NCI-H524 treated with DMSO at 0.1 percent for 48 hours (cell line): ENCODE results near the gene VSTM4.

Experiments
- DNase-seq: peaks from one replicate; lab custom pipeline; 2025; lab: John Stamatoyannopoulos, UW

VSTM4 gene, protein sequence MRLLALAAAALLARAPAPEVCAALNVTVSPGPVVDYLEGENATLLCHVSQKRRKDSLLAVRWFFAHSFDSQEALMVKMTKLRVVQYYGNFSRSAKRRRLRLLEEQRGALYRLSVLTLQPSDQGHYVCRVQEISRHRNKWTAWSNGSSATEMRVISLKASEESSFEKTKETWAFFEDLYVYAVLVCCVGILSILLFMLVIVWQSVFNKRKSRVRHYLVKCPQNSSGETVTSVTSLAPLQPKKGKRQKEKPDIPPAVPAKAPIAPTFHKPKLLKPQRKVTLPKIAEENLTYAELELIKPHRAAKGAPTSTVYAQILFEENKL

DNA sequence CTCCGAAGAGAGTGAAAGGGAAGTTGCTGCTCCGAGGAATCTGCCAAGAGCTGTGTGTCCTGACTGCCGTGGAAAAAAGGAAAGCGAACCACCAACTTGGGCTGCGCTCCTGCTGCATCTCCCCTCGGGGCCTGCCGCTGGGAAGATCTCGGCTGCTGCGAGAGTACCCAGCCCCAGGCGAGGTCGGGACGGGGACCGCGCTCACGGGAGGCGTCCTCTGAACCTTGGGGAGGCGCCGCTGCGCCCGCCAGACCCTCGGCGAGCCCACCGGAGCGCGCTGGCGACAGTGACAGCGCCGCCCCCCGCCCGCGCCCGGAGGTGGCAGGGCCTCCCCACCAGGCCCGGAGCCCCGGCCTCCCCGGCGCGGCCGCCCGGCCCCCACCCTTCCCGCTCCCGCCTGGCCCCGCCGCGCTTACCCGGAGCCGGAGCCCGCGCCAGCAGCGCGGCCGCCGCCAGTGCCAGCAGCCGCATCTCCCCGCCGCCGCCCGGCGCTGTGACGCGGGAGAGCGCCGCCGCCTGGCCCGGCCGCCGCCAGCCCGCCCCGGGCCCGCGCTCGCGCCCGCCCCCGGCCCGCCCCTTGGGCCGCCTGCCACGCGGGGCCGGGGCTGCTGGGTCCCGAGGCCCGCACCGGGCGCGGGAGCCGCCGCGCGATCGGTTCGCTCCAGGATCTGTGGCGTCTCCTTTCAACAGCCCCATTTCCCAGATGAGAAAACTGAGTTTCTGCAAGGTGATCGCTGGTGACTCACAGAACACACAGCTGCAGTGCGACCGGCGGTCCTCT is at the start of gene VSTM4:
VSTM4 (minus strand) TSS at position 508 of the 781 bp plus-strand sequence; CDS start at position 471, 37 bp downstream.
- DNase-seq = no peak

DNA sequence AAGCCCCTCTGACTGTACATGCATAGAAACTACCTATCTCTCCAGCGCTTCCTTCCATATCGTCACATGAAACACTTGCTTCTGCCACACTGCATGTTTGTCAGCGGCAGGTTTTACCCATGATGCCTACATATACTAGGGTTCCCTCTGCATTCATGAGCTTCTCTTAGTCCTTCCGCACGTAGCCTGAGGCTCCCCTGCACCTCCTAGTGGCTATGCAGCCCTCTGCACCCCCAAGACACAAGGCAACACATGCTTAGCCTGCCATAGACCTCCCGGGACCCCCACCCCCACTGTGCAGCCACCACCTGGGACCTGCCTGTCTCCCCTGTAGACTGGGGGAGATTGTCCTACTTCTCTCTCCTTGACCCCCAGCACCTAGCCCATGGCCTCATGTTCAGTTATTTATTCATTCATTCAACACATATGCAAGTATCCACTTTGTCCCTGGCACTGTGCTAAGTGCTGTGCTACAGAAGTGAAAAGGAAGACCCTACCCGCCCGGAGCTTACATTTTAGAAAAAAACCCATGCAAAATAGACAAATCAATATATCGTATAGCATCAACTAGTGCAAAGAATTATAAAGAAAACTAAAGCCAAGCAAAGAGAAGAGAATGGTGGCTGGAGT is 49.4 kb upstream of the VSTM4 start:
- no peak for DNase-seq

DNA sequence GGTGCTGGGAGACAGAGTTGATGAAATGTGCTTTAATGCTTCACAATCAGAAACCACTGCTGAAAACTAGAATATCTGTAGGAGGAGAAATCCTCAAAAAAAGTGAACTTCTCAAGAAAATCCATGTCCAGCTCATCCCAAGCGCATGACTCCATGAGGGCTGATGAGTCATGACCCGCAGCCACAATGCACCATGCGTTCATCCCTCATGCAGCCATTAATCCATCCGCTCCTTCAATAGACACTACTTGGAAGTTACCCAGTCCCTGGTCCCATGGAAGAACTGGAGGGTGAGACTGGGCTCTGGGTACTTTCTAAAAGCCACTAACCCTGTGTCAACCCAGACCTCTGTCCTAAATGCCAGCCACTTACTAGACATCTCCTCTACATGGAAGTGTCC is 48.4 kb upstream of the VSTM4 start:
- DNase-seq = no peak

DNA sequence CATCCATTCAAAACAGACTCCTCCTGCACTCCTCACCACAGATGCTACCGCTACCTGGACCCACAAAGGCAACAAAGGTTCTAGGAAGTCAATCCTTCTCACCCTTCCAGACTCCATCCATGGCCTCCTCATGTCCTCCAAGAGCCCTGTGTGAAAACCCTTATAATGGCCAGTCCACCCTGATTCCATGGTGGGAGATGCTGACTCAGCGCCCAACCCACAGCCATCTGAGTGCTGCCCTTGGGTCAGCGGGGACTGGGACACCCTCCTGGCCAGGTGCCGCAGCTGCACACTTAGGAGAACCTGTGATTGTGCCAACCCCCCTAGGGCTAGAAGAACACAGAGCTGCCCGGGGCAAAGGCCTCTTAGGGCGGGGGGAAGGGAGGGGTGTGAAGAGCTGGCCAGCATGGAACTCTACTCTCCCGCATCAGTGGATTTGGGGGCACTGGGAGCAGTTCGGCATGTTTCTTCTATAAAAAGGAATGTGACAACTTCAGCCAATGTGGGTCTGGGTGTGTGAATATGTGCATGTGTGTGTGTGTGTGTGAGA is 47.5 kb upstream of the VSTM4 start:
- DNase-seq = no peak

DNA sequence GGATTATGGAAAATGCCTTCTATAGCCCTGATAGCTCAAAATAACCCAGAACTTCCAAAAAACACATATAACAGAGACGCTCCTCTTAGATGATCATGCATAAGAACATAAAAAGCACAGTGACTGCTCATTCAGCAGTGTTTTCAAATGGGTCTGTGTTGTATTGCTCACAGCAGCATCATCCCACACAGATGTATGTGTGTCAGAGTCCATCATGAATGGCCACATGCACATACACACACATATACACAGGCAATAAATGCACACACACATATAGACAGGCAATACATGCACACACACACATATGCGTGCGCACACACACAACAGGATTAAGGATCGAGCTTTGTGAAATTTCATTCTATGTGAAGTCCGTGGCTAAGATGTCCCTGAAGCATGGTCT is 46.7 kb upstream of the VSTM4 start:
- no peak for DNase-seq

DNA sequence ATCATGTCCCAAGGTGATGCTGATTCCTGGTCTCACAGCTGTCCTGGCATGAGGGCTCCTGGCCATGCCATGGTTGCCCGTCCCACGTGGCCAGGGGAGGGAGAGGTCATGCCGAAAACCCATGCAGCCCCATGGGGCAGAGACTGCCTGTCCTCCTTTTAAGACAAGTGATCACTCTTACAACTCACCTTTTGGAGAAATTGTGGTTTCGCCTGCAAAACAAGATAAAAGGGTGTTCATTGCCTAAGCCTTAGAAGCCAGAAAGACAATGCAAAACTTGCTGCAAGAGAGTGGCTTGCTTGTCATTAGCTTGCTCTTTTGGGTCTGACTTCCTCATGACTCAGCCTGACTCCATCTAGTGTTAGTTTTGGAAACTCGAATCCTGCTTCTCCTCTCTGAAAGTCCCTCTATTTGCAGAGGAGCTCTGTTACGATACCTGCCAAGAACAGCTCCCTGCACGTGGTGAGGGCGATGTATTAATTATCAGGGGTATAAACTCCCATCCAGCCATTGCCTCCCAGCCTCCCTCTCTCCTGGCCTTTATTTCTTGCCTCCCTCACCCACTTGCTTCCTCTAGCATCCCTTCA is 46.2 kb upstream of the VSTM4 start:
- no peak for DNase-seq

DNA sequence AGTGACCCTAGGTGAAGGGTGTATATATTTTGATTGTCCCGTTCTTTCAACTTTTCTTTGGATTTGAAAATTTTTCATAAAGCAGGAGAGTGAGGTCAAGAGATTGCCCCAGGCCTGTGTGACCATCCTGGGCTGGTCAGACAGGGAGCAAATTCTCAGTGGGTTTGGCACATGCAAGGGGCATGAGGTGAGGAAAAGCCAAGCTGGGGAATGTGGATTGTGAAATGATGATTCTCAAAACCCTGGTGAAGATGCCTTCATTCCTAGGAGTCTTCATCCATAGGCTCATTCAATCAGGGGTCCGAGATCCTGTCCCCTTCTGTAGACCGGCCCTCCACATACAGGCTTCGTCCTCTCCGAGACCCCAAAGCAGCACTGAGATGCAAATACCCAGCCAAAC is 45.5 kb upstream of the VSTM4 start:
- no peak for DNase-seq

DNA sequence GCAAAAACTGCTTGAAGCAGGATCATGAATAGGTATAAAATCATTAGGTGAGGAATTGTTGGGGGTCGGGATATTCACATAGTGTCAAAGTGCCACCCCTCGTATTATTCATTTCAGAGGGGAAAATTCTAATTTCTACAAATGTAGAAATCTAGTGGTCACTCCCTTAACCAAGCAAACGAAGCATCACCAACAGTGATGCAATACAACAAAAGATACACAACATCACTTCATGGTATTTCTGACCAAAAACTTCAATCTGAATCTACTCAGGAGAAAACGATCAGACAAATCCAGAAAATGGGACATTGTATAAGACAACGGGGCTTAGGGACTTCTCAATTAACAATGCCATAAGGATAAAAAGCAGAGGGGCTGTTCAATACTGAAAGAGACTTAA is 44.8 kb upstream of the VSTM4 start:
- no peak for DNase-seq

DNA sequence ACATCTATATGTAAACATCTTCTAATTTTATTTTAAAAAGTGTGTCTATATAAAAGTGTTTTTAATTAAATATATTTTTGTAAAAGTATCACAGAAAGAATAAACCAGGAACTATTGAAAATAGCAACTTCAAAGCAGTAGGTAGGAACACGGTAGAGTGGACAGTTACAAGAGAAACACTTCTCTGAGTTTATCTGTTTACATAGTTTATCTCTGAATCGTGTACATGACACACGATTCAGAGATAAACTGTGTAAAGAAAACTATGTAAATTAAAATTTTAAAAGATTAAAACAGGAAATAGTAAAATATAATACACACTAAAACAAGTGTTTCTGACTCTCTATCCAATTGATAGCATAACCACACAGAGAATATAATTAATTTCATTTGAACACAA is 43.6 kb upstream of the VSTM4 start:
- DNase-seq = no peak

DNA sequence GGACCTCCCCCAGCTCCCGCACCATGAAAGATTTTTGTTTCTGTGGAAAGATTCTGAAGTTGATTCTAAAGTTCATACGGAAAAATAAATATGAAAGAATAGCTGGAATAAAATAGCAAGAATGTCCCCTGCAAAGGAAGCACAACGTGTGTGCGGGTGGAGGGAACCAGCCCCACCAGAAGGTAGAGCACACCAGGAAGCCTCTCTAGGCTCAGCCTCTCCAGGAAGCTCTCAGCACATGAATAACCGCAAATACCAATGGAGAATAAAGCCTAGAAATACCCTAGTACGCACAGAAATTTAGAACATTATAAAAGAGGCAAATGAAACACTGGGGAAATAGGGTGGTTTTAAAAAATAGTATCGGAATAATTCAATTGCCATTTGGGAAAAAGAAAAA is 43.1 kb upstream of the VSTM4 start:
- no peak for DNase-seq

DNA sequence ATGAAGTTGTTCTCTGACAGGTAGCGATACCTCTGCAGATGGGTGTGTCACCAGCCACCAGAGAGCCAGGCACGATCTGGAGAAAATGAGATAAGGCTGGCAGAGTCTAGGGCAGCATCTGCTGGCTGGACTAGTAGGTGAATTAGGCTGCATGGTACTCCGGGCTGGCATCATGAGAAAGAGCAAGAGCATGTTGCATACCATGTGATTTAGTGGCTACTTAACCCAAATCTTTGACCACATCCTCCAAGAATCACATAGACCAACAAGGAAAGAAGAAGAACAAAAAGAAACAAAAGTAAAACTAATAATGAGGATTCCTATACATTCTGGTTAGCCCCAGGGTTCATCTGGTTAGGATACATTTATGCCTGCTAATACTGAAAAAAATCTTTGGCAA is 41.9 kb upstream of the VSTM4 start:
- DNase-seq = no peak

DNA sequence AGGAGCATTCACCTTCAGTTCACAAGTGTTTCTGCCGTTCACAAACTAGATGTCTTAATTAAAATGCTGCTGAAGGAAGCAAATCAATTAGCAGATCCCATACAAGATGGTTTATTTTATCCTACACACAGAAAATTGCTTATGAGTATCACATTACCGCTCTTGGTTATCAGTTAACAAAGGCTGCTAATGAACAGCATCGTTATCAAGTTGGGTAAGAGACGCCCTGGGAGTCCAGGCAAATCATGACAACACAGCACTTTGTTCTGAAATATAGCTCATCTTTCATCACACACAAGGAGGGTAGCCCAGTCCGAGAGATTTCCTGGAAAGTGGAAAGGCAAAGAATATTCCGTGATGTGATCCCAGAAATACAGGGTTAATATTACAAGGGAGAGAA is 39.3 kb upstream of the VSTM4 start:
- no peak for DNase-seq

DNA sequence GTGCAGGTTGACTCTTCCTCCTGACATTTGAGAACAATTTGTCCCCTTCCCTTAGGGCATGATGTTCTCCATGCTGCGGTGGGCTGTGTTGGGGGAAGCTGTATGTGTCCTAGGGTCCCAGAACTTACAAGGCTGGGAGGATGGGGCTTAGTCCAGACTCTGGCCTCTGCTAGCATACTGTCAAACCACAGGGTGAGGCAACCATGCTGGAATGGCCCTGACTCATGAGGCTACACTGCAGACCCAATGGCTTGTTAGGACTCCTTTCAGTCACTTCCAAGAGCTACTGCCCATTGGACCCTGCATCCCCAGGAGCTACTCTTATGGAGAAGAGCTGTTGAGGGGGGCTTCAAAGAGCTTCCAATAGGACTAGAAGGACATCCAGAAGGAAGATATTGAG is 38.6 kb upstream of the VSTM4 start:
- DNase-seq = no peak

DNA sequence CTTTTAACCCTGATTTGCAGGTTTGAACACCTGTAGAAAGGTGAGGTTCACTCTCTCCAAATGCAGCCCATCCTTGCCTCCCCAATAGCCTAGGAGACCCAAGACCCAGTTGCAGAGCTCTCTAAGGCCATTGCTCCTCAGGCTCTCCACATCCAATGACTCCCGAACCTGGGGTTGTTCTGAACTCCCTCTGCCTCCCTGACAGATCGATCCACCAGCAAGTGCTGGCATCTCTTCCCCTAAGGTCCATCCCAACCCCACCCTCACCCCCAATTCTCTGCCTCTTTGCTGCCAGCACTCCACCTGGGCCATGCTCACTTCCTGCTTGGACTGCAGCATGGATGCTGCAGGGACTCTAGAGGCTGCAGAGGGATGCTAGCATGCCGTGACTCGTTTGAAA is 37.8 kb upstream of the VSTM4 start:
- DNase-seq = no peak

DNA sequence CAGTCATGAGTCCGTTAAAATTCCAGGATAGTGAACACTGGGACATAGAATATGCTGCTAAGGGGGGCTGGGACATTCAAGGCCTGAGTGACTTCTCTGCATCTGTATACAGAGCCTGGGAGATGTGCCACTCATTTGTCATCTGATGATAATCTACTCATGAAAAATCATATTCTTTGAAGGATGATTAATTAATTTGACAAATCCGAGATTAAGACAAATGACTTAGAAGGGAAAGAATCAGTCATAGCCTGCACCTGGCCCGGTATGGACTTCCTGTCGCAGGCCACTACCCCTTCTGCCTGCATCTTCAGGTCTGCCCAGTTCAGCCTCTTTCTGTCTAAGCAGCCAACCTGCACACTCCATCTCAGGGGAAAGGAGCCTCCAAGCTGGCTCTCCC is 37.3 kb upstream of the VSTM4 start:
- no peak for DNase-seq

DNA sequence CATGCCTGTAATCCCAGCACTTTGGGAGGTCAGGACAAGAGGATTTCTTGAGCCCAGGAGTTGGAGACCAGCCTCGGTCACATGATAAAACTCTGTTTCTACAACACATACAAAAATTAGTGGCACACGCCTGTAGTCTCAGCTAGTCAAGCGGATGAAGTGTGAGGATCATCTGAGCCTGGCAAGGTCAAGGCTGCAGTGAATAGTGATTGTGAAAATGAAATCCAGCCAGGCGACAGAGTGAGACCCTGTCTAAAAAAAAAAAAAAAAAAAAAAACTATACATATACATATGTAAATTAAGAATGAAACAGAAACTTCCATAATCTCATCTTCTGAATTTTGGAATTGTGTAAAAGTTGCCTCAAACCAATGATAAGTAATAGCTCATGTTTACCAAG is 36.7 kb upstream of the VSTM4 start:
- DNase-seq = no peak

DNA sequence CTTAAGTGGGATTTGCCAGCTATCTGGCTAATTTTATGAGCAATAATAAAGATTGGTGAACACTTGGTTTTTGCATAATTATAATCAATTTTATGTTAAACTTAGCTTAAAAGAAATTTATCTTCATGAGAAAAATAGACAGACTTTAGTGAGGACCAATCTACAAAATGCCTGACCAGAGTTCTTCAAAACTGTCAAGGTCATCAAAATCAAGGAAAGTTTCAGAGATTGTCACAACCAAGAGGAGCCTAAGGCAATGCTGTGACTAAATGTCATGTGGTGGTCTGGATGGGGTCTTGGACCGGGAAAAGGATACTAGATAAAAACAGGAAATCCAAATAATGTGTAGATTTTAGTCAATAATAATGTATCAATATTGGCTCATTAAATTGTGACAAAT is 36.2 kb upstream of the VSTM4 start:
- no peak for DNase-seq

DNA sequence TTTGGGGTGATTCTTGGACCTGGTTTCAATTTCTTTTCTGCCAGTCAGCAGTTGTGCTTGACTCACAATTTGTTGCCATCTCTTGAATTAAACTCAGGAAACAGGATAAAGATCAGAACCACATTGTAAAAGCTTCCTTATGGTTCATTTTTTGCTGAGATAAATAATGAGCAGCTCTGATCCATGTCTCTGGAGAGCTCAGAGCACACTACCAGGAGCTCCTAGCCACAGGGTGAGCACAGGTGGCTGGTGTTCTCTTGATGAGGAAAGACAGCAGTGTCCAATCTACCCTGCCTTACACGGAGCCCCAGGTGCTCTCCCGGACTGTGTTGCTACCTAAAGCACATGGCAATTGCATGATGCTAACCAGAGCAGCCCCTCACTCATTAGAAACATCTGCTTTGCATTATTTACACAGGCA is 35.7 kb upstream of the VSTM4 start:
- no peak for DNase-seq

DNA sequence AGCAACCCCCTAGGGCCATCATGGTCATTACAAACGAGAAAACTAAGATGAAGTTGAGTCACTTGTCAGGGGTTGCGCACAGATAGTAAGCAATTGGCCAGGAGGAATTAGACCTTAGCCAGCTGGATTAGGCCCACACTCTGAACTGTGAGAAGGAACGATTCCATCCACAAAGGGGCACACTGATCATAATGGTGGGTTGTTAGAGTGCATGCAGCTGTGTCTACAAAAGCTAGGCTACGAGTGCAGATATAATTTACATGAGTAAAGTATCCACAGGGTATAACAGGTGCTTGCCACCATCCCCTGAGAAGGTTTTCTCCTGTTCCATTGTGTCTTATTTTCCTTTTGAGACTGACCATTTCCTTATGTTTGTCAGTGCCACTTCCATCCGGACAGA is 35.1 kb upstream of the VSTM4 start:
- no peak for DNase-seq

DNA sequence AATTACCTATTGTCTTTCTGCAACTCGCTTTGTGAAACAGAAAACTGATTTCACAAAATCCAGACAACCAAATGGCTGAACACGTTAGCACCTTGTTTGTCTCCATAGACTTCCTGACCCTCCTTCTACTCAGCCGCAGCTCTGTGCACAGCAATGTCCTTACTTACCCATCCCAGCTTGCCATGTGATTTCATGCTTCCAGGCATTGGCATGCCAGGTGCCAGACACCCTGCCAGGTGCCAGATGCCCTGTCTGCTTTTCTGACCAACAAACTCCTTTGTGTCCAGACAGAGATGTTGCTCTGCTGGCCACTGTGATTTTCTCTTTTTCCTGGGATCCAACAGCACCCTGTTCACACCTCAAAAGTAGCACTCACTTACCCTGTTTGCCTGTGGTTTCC is 34.6 kb upstream of the VSTM4 start:
- DNase-seq = no peak

DNA sequence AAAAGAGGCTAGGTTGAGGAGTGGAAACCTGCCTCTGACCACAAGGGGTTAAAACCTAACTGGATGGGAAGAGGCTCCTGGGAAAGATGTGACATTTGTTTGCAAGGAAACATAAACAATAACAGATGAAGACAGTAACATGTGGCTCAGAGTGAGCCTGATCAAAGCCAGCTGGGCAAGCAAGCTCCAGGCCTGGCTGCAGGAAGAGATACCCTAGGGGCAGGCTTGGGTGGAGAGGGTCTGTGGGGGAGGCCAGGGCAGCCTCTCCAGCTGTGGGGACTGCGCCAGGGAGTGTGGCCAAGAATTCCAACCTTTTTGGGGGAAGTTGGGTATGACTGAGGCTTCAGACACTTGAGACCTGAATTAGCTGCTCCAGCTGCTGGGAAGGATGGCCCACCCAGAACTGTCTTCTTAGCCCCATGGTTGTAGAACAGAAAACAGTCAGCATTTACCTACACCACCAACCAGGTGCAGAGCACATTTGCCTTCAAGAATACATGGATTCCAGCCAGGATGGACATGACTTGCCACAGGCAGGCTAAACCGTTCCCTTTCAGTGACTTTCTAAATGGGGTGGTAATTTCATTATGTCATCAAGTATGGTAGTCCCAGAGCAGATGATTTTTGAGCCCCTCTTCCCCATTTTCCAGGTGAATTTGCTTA is 28.9 kb upstream of the VSTM4 start:
- no peak for DNase-seq

DNA sequence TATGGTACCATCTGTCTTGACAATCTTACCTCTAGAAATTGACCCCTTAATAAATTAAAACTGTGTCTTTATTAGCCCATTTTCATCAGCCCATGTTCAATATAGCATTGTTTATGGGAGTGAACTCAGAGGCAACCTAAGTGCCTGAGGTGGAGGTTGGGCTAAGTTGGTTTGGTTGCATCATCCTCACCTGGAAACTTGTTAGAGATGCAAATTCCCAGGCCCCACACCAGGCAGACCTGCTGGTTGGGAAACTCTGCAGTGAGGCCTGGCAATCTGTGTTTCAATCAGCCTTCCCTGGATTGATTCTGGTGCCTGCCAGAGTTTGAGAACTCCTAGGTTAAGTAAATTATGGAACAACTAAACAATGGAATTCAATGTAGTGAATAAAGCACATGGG is 27.9 kb upstream of the VSTM4 start:
- DNase-seq = no peak
